HCT116 (cell line): Measurements from ENCODE around the gene SPRYD7.

ENCODE experiments used
- CTCF ChIP-seq, 3 experiments: fragments of 200-600 bp in 1 of 3; sonication (generic) in 1 of 3; IDR thresholded peaks in 2 of 3; conservative IDR thresholded peaks in 1 of 3; 2 replicates each; pipeline ENCODE4 v1.5.1; 2012 to 2017; ENCODE audit warnings: low read depth in 2 of 3, low read length in 2 of 3, antibody characterized with exemption in 1 of 3, borderline replicate concordance in 1 of 3, control low read depth in 1 of 3, mild to moderate bottlenecking in 1 of 3, mixed read lengths in 1 of 3, mixed run types in 1 of 3, moderate library complexity in 1 of 3; ENCODE audit not compliant: insufficient read depth in 1 of 3
- POLR2AphosphoS5 ChIP-seq: IDR thresholded peaks from 2 replicates; pipeline ENCODE4 v1.6.1; 2011; ENCODE audit warnings: mild to moderate bottlenecking, low read depth, low read length, moderate library complexity

DNA sequence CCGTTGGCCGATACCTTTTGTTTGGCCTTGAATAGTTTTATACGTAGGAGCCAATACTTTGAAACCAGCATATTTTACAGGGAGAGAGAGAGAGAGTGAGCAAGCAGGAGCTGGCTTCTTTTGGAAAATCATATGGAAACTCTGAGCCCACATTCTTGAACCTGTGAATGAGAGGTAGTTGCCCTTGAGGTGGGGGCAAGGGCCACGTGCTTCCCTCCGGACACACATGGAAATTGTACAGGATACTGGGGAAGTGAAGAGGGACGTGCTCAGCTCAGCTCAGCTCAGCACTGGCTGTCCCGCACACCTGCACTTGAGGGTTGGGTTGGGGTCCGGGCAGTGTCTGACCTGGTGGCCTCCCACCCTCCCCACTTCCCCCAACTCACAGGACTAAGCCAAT, 68.3 kb downstream of the SPRYD7 start:
- no peak for TF ChIP-seq POLR2AphosphoS5
- TF ChIP-seq CTCF (IDR thresholded peaks at IDR 0.05 in 2 of 3, conservative IDR thresholded peaks at IDR 0.05 in 1 of 3; ENCODE audit: borderline replicate concordance in 1 of 3, insufficient read depth in 1 of 3, low read depth in 2 of 3, low read length in 2 of 3): no peak
